Smooth muscle cell (in vitro differentiated cells): ENCODE measurements around the gene NIN. TPM values are rescaled to one million over a fixed set of nuclear protein-coding genes. Genes with fewer than 3 reads are reported as not detected.

Experiments
- DNase-seq: peaks from one replicate; lab custom pipeline; 2025; ENCODE audit not compliant: unreplicated experiment; lab: John Stamatoyannopoulos, UW
- H2AFZ ChIP-seq: fragments of 200-600 bp; sonication (generic); 2 replicates; pipeline ENCODE4 v1.6.0; 2016; ENCODE audit warnings: antibody characterized with exemption, low read depth, mild to moderate bottlenecking
- H3F3A ChIP-seq: fragments of 200-600 bp; sonication (generic); 2 replicates; pipeline ENCODE4 v1.6.0; 2017; ENCODE audit warnings: antibody characterized with exemption, low read depth
- H3K27ac ChIP-seq: fragments of 200-600 bp; sonication (generic); 2 replicates; pipeline ENCODE4 v1.5.1; 2016; ENCODE audit warnings: low read depth, mild to moderate bottlenecking
- H3K27me3 ChIP-seq: fragments of 200-600 bp; sonication (generic); 2 replicates; pipeline ENCODE4 v1.6.1; 2016; ENCODE audit warnings: low read depth, mild to moderate bottlenecking
- H3K36me3 ChIP-seq: fragments of 200-600 bp; sonication (generic); 2 replicates; pipeline ENCODE4 v1.5.1; 2016; ENCODE audit warnings: low read depth
- H3K4me1 ChIP-seq: fragments of 200-600 bp; sonication (generic); 2 replicates; pipeline ENCODE4 v1.5.1; 2016; ENCODE audit warnings: low read depth
- H3K4me2 ChIP-seq: fragments of 200-600 bp; sonication (generic); 2 replicates; pipeline ENCODE4 v1.6.0; 2016; ENCODE audit warnings: mild to moderate bottlenecking
- H3K4me3 ChIP-seq: fragments of 200-600 bp; sonication (generic); 2 replicates; pipeline ENCODE4 v1.5.1; 2016; ENCODE audit warnings: mild to moderate bottlenecking
- H3K79me2 ChIP-seq: fragments of 200-600 bp; sonication (generic); 2 replicates; pipeline ENCODE4 v1.6.0; 2016; ENCODE audit warnings: low read depth, mild to moderate bottlenecking
- H3K9ac ChIP-seq: fragments of 200-600 bp; sonication (generic); 2 replicates; pipeline ENCODE4 v1.6.0; 2016; ENCODE audit warnings: low read depth
- H3K9me3 ChIP-seq: fragments of 200-600 bp; sonication (generic); replicated peaks from 2 replicates; pipeline ENCODE4 v1.5.1; 2016; ENCODE audit warnings: low read depth
- H4K20me1 ChIP-seq: fragments of 200-600 bp; sonication (generic); 2 replicates; pipeline ENCODE4 v1.6.0; 2016; ENCODE audit warnings: low read depth
- WGBS: methylation state at CpG from one replicate; pipeline ENCODE4 v1.1.7; 2016; ENCODE audit warnings: low lambda C conversion rate; 5-methylcytosine and 5-hydroxymethylcytosine counted together
- polyA plus RNA-seq: library from polyadenylated mRNA; unstranded; fragments of >200 nt; fragmentation: Nextera tagmentation; extraction: Ambion mirVana; gene quantifications from 2 replicates; pipeline ENCODE4 v1.2.1, GENCODE V29; 2016
- total RNA-seq: library from RNA; depleted of rRNA; stranded (reverse); fragments of >200 nt; gene quantifications from 2 replicates; pipeline ENCODE4 v1.2.3, GENCODE V29; 2014
- TF ChIP-seq, protein P1 (sequence below): fragments of 200-600 bp; sonication (generic); IDR thresholded peaks from 2 replicates; pipeline ENCODE4 v1.5.1; 2017; ENCODE audit warnings: borderline replicate concordance, mild to moderate bottlenecking, antibody characterized with exemption; ENCODE audit not compliant: insufficient read depth, poor library complexity, severe bottlenecking

NIN gene
- total and polyA plus RNA-seq, 2 experiments from 2014 or later: 7.5 to 14.9 TPM

DNA sequence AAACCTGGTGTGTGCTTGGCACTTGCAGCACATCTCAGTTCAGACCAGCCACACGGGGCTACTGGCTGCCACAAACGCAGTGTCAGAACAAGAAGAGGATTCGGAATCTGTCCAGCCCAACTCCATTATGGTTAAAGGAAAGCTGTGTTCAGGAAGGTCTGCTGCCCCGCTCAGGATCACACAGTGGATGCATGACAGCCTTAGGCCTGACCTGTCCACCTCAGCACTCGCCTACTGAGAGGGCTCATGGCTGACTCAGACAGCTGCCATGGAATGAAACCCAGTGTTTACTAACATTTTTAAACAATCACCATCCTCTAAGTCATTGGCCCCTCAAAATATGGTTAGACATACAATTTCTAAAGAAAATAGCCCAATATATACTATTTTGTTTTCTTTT is 5.6 kb upstream of the NIN start:
- Histone ChIP-seq H3K4me2 (no peak overlapping the region), H3K27me3 (no peaks in the 10 kb centered on the region), H3K36me3 (no peaks in the 10 kb centered on the region), H3K9ac (no peak overlapping the region), H4K20me1 (no peaks in the 10 kb centered on the region), H3K27ac (no peak overlapping the region), H3F3A (peaks cover 6% of the 10 kb centered on the region), H3K4me1 (peaks cover 5% of the 10 kb centered on the region), H3K4me3 (no peak overlapping the region), H3K9me3 (no peaks in the 10 kb centered on the region), H3K79me2 (no peaks in the 10 kb centered on the region), H2AFZ (no peak overlapping the region)
- 80% methylated on average over 5 of the region's 5 CpGs for WGBS
- TF ChIP-seq, protein P1, sequence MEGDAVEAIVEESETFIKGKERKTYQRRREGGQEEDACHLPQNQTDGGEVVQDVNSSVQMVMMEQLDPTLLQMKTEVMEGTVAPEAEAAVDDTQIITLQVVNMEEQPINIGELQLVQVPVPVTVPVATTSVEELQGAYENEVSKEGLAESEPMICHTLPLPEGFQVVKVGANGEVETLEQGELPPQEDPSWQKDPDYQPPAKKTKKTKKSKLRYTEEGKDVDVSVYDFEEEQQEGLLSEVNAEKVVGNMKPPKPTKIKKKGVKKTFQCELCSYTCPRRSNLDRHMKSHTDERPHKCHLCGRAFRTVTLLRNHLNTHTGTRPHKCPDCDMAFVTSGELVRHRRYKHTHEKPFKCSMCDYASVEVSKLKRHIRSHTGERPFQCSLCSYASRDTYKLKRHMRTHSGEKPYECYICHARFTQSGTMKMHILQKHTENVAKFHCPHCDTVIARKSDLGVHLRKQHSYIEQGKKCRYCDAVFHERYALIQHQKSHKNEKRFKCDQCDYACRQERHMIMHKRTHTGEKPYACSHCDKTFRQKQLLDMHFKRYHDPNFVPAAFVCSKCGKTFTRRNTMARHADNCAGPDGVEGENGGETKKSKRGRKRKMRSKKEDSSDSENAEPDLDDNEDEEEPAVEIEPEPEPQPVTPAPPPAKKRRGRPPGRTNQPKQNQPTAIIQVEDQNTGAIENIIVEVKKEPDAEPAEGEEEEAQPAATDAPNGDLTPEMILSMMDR: no peak
- DNase-seq: no peak

DNA sequence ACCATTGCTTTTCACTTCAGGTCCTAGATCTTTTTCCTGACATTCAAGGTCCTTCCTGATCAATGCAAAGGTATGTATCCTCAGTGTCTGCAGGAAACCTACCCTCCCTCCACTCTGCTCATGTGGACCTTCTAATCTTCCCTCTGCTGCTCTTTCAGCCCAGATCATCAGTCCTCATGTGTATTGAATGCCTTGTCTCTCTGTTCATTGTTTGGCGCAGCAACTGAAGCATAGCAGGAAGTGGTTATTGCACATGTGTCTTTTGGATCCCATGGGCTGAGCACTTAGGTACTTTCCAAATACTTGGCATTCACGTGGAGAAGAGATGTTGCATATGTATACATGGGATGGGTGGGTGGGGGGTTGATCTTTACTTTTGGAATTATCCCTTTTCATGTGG is 4.3 kb upstream of the NIN start:
- H3K9ac ChIP-seq: no peak overlapping the region
- peaks cover 5% of the 10 kb centered on the region for H3K4me1 ChIP-seq
- no peaks in the 10 kb centered on the region for H3K36me3 ChIP-seq
- H3K27me3 ChIP-seq: no peaks in the 10 kb centered on the region
- peaks cover 8% of the 10 kb centered on the region for H3F3A ChIP-seq
- 85% methylated on average over 2 of the region's 2 CpGs for WGBS
- no peak for DNase-seq
- no peak overlapping the region for H3K27ac ChIP-seq
- no peak overlapping the region for H3K4me2 ChIP-seq
- peaks cover 2% of the 10 kb centered on the region for H4K20me1 ChIP-seq
- TF ChIP-seq, protein P1: no peak
- H3K4me3 ChIP-seq: no peak overlapping the region
- H2AFZ ChIP-seq: no peak overlapping the region
- H3K79me2 ChIP-seq: no peaks in the 10 kb centered on the region
- H3K9me3 ChIP-seq: no peaks in the 10 kb centered on the region

DNA sequence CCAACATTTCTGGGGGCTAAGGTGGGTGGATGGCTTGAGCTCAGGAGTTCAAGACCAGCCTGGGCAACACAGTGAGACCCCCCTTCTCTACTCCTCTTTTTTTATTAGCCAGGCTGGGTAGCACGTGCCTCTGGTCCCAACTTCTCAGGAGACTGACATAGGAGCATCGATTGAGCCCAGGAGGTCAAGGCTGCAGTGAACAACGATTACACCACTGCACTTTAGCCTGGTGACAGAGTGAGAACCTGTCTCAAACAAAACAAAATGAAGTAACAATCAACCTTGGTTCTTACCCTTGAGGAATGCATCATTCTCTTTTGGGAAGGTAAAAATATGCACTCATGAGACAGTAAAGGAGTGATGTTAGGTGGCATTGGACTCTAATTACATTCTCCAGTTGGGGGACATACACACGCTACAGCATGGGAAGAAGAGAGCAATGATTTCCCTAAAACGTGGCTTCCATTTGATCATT is 3.9 kb upstream of the NIN start:
- H3K4me1 ChIP-seq: peaks cover 5% of the 10 kb centered on the region
- TF ChIP-seq, protein P1: no peak
- no peaks in the 10 kb centered on the region for H3K79me2 ChIP-seq
- no peak overlapping the region for H3K9ac ChIP-seq
- peaks cover 8% of the 10 kb centered on the region for H3F3A ChIP-seq
- no peak for DNase-seq
- H3K4me2 ChIP-seq: no peak overlapping the region
- H2AFZ ChIP-seq: no peak overlapping the region
- peaks cover 6% of the 10 kb centered on the region for H4K20me1 ChIP-seq
- H3K9me3 ChIP-seq: no peaks in the 10 kb centered on the region
- H3K27ac ChIP-seq: no peak overlapping the region
- WGBS: 92% methylated on average over 5 of the region's 5 CpGs
- no peaks in the 10 kb centered on the region for H3K36me3 ChIP-seq
- no peaks in the 10 kb centered on the region for H3K27me3 ChIP-seq
- no peak overlapping the region for H3K4me3 ChIP-seq

DNA sequence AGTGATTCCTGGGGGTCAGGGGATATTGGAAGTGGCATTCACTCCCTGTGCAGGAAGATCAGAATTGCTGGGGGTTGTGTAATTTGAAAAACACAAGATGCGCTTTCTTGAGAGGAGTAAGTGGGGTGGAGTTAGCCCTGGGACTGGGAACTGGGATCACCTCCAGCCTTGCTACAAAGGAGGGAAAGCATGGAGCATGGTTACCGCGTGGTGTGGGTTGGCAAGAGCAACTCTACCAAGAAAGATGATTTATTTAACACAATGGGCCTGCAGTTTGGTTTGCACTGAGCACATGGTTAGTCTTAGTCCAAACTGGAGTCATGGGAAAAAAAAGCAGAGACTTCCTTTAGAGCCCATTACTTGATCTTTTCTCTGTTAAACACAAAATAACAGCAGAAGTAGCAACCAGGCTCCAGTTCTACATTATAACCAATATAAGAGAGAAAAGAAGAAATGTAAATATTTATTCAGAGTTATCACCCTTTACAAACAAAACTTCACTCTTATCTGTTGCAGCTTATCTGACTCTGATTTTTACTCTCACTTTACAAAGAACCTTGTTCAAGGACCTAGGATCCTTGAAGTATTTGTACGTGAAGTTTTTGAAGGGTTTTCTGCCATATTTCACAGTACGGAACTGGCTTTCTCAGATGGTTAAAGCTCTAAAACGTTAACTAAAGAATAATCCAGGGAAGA is 2.1 kb upstream of the NIN start:
- Histone ChIP-seq H3K4me1 (peaks cover 20% of the 10 kb centered on the region), H3K27me3 (no peaks in the 10 kb centered on the region), H3K9me3 (no peaks in the 10 kb centered on the region)

More for the DNA sequence above, 2.1 kb upstream of the NIN start:
- Histone ChIP-seq H2AFZ (no peak overlapping the region), H3K4me3 (no peak overlapping the region), H4K20me1 (peaks cover 24% of the 10 kb centered on the region), H3K27ac (no peak overlapping the region), H3K4me2 (no peak overlapping the region), H3K9ac (no peak overlapping the region), H3F3A (peaks cover 8% of the 10 kb centered on the region), H3K79me2 (peaks cover 17% of the 10 kb centered on the region), H3K36me3 (no peaks in the 10 kb centered on the region)
- TF ChIP-seq, protein P1: no peak
- WGBS: 87% methylated on average over 6 of the region's 6 CpGs
- DNase-seq: no peak
